HL-60 (cell line): Measurements from ENCODE around the gene PLXNA3.

Source experiments
- DNase-seq, 2 experiments: peaks; one replicate each; pipeline ENCODE4 v3.0.0-alpha.2; 2010 to 2020; ENCODE audit warnings: low read depth in 1 of 2, low spot score in 1 of 2
- H3K27ac ChIP-seq: fragments of 250-450 bp; sonication (Bioruptor Pico); replicated peaks from 2 replicates; pipeline ENCODE4 v1.5.1; 2020; ENCODE audit warnings: mild to moderate bottlenecking, moderate library complexity
- H3K27me3 ChIP-seq: fragments of 250-450 bp; sonication (Bioruptor Pico); 2 replicates; pipeline ENCODE4 v1.5.1; 2021; ENCODE audit warnings: mild to moderate bottlenecking, moderate library complexity; ENCODE audit not compliant: insufficient read depth, poor library complexity, severe bottlenecking
- H3K4me3 ChIP-seq: replicated peaks from 2 replicates; pipeline ENCODE4 v1.5.1; 2011; ENCODE audit warnings: mild to moderate bottlenecking, control low read depth, low read length; ENCODE audit not compliant: insufficient read depth
- GABPA ChIP-seq: IDR thresholded peaks from 2 replicates; pipeline ENCODE4 v1.6.1; 2012; ENCODE audit warnings: low read depth
- POLR2AphosphoS5 ChIP-seq: IDR thresholded peaks from 2 replicates; pipeline ENCODE4 v1.6.1; 2012; ENCODE audit warnings: low read depth
- SPI1 ChIP-seq: IDR thresholded peaks from 2 replicates; pipeline ENCODE4 v1.6.1; 2012; ENCODE audit warnings: low read depth, mild to moderate bottlenecking, borderline replicate concordance
- TF ChIP-seq, protein P1 (sequence below): IDR thresholded peaks from one replicate; pipeline ENCODE4 v1.5.1; 2011; ENCODE audit warnings: low read length, control low read depth, inconsistent platforms; ENCODE audit not compliant: insufficient read depth
- TF ChIP-seq, protein P2 (sequence below): IDR thresholded peaks from 2 replicates; pipeline ENCODE4 v1.6.1; 2012; ENCODE audit warnings: low read depth; ENCODE audit not compliant: insufficient replicate concordance

PLXNA3 gene

DNA sequence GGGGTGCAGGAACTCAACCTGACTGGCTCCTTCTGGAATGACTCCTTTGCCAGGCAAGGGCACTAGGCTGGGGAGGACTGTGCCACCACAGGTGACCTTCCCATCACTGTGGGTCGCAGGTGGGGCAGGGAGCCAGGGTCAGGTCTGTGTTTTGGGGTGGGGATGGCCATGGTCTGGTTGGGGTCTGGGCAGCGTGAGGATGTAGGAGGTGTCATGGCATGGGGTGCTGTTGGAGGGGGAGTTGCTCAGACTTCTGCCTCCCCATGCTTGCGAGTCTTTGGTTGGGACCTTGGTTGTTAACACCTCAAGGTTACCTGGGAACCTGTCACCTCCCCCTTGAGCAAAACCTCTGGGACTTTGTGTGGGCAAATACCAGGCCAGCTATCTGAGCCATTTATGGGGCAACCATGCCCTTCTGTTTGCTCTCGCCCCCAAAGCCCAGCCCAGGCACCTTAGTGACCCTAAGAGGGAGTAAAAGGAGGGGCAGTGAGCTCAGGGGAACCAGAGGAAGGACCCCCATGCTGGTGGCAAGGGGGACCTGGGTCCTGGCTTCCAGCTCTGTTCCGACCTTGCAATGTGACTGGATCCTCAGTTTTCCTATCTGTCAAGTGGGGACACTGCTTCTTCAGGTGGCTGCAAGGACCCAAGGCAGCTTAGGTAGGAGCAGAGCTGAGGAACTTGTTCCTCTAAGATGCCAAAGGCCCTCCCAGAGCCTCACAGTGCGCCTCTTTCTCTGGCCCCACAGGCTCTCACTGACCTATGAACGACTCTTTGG, 23.5 kb upstream of the PLXNA3 start:
- Histone ChIP-seq H3K4me3 (no peak overlapping the region), H3K27ac (no peak overlapping the region), H3K27me3 (no peaks in the 10 kb centered on the region)
- TF ChIP-seq GABPA (no peak), POLR2AphosphoS5 (no peak), SPI1 (no peak)
- TF ChIP-seq, protein P1, sequence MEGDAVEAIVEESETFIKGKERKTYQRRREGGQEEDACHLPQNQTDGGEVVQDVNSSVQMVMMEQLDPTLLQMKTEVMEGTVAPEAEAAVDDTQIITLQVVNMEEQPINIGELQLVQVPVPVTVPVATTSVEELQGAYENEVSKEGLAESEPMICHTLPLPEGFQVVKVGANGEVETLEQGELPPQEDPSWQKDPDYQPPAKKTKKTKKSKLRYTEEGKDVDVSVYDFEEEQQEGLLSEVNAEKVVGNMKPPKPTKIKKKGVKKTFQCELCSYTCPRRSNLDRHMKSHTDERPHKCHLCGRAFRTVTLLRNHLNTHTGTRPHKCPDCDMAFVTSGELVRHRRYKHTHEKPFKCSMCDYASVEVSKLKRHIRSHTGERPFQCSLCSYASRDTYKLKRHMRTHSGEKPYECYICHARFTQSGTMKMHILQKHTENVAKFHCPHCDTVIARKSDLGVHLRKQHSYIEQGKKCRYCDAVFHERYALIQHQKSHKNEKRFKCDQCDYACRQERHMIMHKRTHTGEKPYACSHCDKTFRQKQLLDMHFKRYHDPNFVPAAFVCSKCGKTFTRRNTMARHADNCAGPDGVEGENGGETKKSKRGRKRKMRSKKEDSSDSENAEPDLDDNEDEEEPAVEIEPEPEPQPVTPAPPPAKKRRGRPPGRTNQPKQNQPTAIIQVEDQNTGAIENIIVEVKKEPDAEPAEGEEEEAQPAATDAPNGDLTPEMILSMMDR: no peak
- TF ChIP-seq, protein P2, sequence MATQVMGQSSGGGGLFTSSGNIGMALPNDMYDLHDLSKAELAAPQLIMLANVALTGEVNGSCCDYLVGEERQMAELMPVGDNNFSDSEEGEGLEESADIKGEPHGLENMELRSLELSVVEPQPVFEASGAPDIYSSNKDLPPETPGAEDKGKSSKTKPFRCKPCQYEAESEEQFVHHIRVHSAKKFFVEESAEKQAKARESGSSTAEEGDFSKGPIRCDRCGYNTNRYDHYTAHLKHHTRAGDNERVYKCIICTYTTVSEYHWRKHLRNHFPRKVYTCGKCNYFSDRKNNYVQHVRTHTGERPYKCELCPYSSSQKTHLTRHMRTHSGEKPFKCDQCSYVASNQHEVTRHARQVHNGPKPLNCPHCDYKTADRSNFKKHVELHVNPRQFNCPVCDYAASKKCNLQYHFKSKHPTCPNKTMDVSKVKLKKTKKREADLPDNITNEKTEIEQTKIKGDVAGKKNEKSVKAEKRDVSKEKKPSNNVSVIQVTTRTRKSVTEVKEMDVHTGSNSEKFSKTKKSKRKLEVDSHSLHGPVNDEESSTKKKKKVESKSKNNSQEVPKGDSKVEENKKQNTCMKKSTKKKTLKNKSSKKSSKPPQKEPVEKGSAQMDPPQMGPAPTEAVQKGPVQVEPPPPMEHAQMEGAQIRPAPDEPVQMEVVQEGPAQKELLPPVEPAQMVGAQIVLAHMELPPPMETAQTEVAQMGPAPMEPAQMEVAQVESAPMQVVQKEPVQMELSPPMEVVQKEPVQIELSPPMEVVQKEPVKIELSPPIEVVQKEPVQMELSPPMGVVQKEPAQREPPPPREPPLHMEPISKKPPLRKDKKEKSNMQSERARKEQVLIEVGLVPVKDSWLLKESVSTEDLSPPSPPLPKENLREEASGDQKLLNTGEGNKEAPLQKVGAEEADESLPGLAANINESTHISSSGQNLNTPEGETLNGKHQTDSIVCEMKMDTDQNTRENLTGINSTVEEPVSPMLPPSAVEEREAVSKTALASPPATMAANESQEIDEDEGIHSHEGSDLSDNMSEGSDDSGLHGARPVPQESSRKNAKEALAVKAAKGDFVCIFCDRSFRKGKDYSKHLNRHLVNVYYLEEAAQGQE: no peak
- no peak for DNase-seq

DNA sequence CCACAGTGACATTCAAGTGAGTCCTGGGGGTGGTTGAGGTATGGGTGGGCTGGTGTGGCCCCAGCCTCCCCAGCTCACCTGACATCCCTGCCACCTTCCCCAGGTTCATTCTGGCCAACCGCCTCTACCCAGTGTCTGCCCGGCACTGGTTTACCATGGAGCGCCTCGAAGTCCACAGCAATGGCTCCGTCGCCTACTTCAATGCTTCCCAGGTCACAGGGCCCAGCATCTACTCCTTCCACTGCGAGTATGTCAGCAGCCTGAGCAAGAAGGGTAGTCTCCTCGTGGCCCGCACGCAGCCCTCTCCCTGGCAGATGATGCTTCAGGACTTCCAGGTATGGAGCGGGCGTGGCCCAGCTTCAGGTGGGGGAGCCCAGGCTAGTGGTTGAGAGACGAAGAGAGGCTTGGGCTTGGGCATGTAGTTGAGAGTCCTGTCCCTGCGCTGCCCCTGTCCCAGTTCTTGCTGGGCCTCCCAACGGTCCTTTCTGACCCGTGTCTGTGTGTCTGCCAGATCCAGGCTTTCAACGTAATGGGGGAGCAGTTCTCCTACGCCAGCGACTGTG, 22.8 kb upstream of the PLXNA3 start:
- TF ChIP-seq, protein P2: no peak
- no peak for TF ChIP-seq POLR2AphosphoS5
- DNase-seq: no peak
- Histone ChIP-seq H3K27me3 (no peaks in the 10 kb centered on the region), H3K27ac (no peak overlapping the region), H3K4me3 (no peak overlapping the region)

DNA sequence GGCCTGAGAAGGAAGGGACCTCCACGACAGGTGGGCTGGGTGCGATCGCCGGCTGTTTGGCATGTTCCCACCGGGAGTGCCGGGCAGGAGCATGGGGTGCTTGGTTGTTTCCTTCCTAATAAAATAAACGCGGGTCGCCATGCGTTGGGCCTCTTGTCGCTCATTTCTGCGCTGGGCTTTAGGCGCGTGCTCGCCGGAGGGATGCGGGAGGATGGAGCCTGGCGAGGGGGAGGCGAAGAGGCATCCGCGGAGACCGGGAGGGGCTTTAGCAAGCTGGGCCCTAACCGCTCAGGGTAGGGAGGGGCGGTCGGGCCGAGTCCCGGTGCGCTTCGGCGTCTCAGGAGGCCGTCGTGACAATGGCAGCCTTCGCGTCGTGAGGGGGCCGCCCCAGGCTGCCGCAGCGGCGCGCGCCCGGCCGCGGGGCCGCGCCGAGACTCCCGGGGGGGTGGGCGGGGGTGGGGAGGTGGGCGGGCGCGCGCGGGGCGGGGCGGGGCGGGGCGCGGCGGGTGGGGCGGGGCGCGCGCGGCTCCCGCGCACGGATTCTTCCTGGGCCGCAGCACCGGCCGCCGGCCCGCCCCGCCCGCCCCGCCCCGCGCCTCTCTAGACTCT, 21.6 kb upstream of the PLXNA3 start:
- H3K27ac ChIP-seq: 0 out of 2 replicates have a peak overlapping the region, but pooled peaks have one; percentile 21
- no peaks in the 10 kb centered on the region for H3K27me3 ChIP-seq
- TF ChIP-seq POLR2AphosphoS5 (0 out of 2 replicates have a peak, but pooled peaks have one; percentile 6), GABPA (no peak)
- peak overlapping the region; percentile 30; the same call in 1 of the 2 replicates for H3K4me3 ChIP-seq
- no peak for DNase-seq

DNA sequence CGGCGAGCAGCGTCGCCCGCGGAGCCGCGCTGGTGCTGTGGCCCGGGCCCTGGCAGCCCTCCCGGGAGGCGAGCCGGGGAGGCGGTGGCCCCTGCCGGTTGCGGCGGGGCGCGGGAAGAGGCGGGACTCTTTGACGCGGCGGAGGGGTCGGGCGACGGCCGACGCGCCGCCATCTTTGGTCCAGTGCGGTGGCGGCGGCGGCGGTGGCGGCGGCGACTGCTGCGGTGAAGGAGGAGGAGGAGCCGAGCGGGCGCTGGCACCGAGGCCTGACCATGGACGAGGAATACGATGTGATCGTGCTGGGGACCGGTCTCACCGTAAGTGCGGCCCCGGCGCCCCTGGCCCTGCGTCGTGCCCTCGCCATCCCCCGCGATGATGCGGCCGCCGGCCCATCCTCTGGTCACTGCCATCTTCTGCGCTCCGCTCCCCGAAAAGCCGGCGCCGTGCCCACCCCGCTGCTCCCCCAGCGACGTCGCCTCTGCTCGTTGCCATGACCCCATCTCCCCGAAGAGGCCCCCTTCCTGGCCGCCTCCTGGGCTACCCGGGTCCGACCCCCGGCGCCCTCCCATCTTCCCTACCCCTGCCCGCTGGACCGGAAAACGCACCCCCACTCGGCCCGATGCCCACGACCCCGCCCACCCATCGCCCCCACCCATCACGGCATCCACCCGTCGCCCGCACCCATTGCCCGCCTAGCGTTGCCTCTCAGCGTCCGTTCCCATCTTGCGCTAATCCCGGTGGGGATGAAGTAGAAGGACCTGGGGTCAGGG, 20.9 kb upstream of the PLXNA3 start, which contains the start of gene GDI1:
Gene GDI1 (plus strand): TSS at position 172 of the 770 bp plus-strand sequence. CDS start 101 bp downstream, at position 273.
- peak within 1 kb of the TSS; percentile 21; the same call in 1 of the 2 replicates for H3K27ac ChIP-seq
- H3K27me3 ChIP-seq: no peaks in the 10 kb centered on the region
- TF ChIP-seq, protein P2: no peak
- TF ChIP-seq, protein P1: no peak
- TF ChIP-seq POLR2AphosphoS5 (no peak), SPI1 (no peak)
- DNase-seq: no peak
- H3K4me3 ChIP-seq: peak within 1 kb of the TSS; percentile 90
